Endodermal cell (in vitro differentiated cells): ENCODE data around the gene COL9A2. TPM values are rescaled to one million over a fixed set of nuclear protein-coding genes. Genes with fewer than 3 reads are reported as not detected.
"Not testable (repeated sequence)": the region's sequence is repeated elsewhere in the genome, so short reads cannot be mapped to it uniquely, and the experiment has no call there.

ENCODE experiments used
- DNase-seq: peaks from one replicate; pipeline ENCODE4 v3.0.0-alpha.2; 2017
- H3K27ac ChIP-seq: 2 replicates; pipeline ENCODE4 v1.5.1; 2013; ENCODE audit warnings: mild to moderate bottlenecking, low read depth, low read length, moderate library complexity
- H3K27me3 ChIP-seq: 2 replicates; pipeline ENCODE4 v1.6.1; 2013; ENCODE audit warnings: mild to moderate bottlenecking, low read length, moderate library complexity; ENCODE audit not compliant: insufficient read depth, control insufficient read depth, poor library complexity, severe bottlenecking
- H3K36me3 ChIP-seq: 2 replicates; pipeline ENCODE4 v1.7.0; 2013; ENCODE audit warnings: mild to moderate bottlenecking, low read length, moderate library complexity; ENCODE audit not compliant: control insufficient read depth, insufficient read depth
- H3K4me1 ChIP-seq: one replicate; pipeline ENCODE4 v1.7.0; 2013; ENCODE audit warnings: low read length; ENCODE audit not compliant: control insufficient read depth, insufficient read depth
- H3K4me3 ChIP-seq: 2 replicates; pipeline ENCODE4 v1.5.1; 2013; ENCODE audit warnings: mild to moderate bottlenecking, low read length, moderate library complexity
- H3K9ac ChIP-seq: 2 replicates; pipeline ENCODE4 v1.6.1; 2013; ENCODE audit warnings: mild to moderate bottlenecking, low read length, moderate library complexity; ENCODE audit not compliant: poor library complexity, severe bottlenecking; ENCODE audit errors: extremely low read depth
- H3K9me3 ChIP-seq: 2 replicates; pipeline ENCODE4 v1.6.1; 2013; ENCODE audit warnings: mild to moderate bottlenecking, low read length, moderate library complexity; ENCODE audit not compliant: control insufficient read depth
- H3K27ac Mint-ChIP-seq: 2 replicates; pipeline ENCODE4 v1.8.0; 2020; ENCODE audit warnings: mixed read lengths
- H3K27me3 Mint-ChIP-seq: 2 replicates; pipeline ENCODE4 v1.8.0; 2021; ENCODE audit warnings: mild to moderate bottlenecking, mixed read lengths; ENCODE audit not compliant: insufficient read depth
- H3K36me3 Mint-ChIP-seq: 2 replicates; pipeline ENCODE4 v1.8.0; 2020; ENCODE audit warnings: low read depth, mixed read lengths
- H3K4me1 Mint-ChIP-seq: 2 replicates; pipeline ENCODE4 v1.8.0; 2020; ENCODE audit warnings: mixed read lengths
- H3K4me3 Mint-ChIP-seq: 2 replicates; pipeline ENCODE4 v1.8.0; 2020; ENCODE audit warnings: mild to moderate bottlenecking, moderate library complexity, mixed read lengths
- H3K9me3 Mint-ChIP-seq: 2 replicates; pipeline ENCODE4 v1.8.0; 2020; ENCODE audit warnings: mild to moderate bottlenecking, mixed read lengths
- WGBS, 2 experiments: methylation state at CpG; one replicate each; pipeline versions ENCODE4 v1.1.5 to v1.1.7; 2013; ENCODE audit warnings: missing lambda C conversion rate in 2 of 2, mixed read lengths in 1 of 2; ENCODE audit not compliant: insufficient coverage in 1 of 2, insufficient read length in 1 of 2; 5-methylcytosine and 5-hydroxymethylcytosine counted together
- total RNA-seq, 2 donors: library from RNA; stranded (reverse); fragmentation: NEBNext Ultra II Directional in 1 of 2; extraction: Animal tissue kit (Norgen Biotek cat#: 25700) in 1 of 2; gene quantifications; 2 replicates in 1 of 2; 3 replicates in 1 of 2; pipeline ENCODE4 v1.2.1, GENCODE V29; 2021
- TF ChIP-seq, protein P1 (sequence below): fragments of 200-600 bp; sonication (generic); conservative IDR thresholded peaks from 2 replicates; pipeline ENCODE4 v1.5.0; 2021; ENCODE audit warnings: antibody characterized with exemption, mild to moderate bottlenecking

Gene COL9A2
- total RNA-seq, 2 donors from 2014 or later: 295 to 470 TPM

GRCh38 chr1:40332695-40333094, 15.6 kb upstream of the COL9A2 start:
- Histone ChIP-seq H3K27ac (no peak overlapping the region), H3K9ac (no peak overlapping the region), H3K4me1 (no peaks in the 10 kb centered on the region), H3K36me3 (no peaks in the 10 kb centered on the region), H3K9me3 (peaks cover 7% of the 10 kb centered on the region), H3K4me3 (no peak overlapping the region), H3K27me3 (no peaks in the 10 kb centered on the region)
- Mint-ChIP-seq H3K9me3 (peaks cover 10% of the 10 kb centered on the region), H3K4me3 (no peak overlapping the region), H3K27ac (no peak overlapping the region), H3K4me1 (no peaks in the 10 kb centered on the region), H3K27me3 (peaks cover 9% of the 10 kb centered on the region), H3K36me3 (no peaks in the 10 kb centered on the region)
- WGBS, 2 experiments: 83% methylated on average over 1 of the region's 1 CpG; no CpG with 5 or more reads in 1 of the 2 experiments
- TF ChIP-seq, protein P1, sequence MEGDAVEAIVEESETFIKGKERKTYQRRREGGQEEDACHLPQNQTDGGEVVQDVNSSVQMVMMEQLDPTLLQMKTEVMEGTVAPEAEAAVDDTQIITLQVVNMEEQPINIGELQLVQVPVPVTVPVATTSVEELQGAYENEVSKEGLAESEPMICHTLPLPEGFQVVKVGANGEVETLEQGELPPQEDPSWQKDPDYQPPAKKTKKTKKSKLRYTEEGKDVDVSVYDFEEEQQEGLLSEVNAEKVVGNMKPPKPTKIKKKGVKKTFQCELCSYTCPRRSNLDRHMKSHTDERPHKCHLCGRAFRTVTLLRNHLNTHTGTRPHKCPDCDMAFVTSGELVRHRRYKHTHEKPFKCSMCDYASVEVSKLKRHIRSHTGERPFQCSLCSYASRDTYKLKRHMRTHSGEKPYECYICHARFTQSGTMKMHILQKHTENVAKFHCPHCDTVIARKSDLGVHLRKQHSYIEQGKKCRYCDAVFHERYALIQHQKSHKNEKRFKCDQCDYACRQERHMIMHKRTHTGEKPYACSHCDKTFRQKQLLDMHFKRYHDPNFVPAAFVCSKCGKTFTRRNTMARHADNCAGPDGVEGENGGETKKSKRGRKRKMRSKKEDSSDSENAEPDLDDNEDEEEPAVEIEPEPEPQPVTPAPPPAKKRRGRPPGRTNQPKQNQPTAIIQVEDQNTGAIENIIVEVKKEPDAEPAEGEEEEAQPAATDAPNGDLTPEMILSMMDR: no peak
- DNase-seq: no peak

- H3K9ac ChIP-seq, H3K27me3 Mint-ChIP-seq, H3K27ac ChIP-seq, H3K4me3 Mint-ChIP-seq, H3K36me3 Mint-ChIP-seq, H3K27me3 ChIP-seq, H3K36me3 ChIP-seq, DNase-seq, H3K4me1 Mint-ChIP-seq, H3K4me3 ChIP-seq, H3K27ac Mint-ChIP-seq, H3K4me1 ChIP-seq: not testable (repeated sequence)
- peaks cover 20% of the 10 kb centered on the region for H3K9me3 Mint-ChIP-seq
- peaks cover 14% of the 10 kb centered on the region for H3K9me3 ChIP-seq
- 0% methylated on average over 1 of the region's 1 CpG; no CpG with 5 or more reads in 1 of the 2 experiments for WGBS, 2 experiments
Measured at GRCh38 chr1:40331403-40331802, 14.3 kb upstream of the COL9A2 start.

DNA sequence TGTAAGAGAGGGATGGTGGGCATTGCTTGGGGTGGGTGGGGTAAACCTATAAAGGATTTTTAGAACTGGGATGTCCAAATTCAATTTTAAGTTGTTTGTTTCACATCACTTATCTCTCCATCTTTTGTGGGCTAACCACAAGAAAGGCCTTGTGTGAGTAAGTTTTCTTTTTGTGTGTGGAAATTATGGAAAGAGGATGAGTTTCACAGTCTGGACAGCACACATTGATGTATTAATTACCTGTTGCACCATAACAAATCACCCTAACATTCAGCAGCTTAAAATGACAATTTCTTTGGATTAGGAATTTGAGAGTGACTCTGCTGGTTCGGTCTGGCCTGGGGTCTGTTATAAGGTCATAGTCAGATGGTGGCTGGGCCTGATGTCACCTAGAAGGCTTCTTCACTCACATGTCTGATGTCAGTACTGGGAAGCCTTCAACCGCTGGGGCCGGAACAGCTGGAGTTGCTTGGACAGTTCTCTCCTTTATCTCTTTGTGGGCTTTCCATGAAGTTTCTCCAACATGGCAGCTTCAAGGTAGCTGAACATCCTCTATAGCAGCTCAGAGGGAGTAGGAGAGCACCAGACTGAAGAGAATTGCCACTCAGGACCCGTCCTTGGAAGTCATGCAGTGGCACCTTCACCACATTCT, 2.0 kb upstream of the COL9A2 start:
- no peak for DNase-seq
- Mint-ChIP-seq H3K9me3 (no peaks in the 10 kb centered on the region), H3K27ac (no peak overlapping the region), H3K27me3 (peaks cover 47% of the 10 kb centered on the region), H3K36me3 (peaks cover 6% of the 10 kb centered on the region), H3K4me1 (peaks cover 17% of the 10 kb centered on the region), H3K4me3 (no peak overlapping the region)
- Histone ChIP-seq H3K9me3 (no peaks in the 10 kb centered on the region), H3K4me1 (peaks cover 10% of the 10 kb centered on the region), H3K27ac (no peak overlapping the region), H3K4me3 (no peak overlapping the region), H3K27me3 (peaks cover 13% of the 10 kb centered on the region), H3K36me3 (peaks cover 2% of the 10 kb centered on the region), H3K9ac (no peak overlapping the region)
- WGBS, 2 experiments: 92 to 96% methylated on average over 2 to 4 of the region's 4 CpGs
- TF ChIP-seq, protein P1: no peak
